GM10248 (cell line): ENCODE measurements around the gene EMC9.
A peak's percentile ranks its signal among the peaks of the same experiment; 100 is the strongest.

Experiments used
- CTCF ChIA-PET: fragments of 300-600 bp; sonication (Branson Sonifier 250); formaldehyde crosslinking; extraction: SDS; loops from one replicate; lab custom pipeline; 2021; ENCODE audit warnings: antibody characterized with exemption; lab: Yijun Ruan, JAX
- POLR2A ChIA-PET: fragments of 350-650 bp; sonication (Branson Sonifier 250); formaldehyde crosslinking; extraction: SDS; loops from one replicate; lab custom pipeline; 2020; ENCODE audit warnings: antibody characterized with exemption; lab: Yijun Ruan, JAX
- DNase-seq: peaks from one replicate; pipeline ENCODE4 v3.0.0; 2012; ENCODE audit errors: extremely low spot score
- TF ChIP-seq, protein P1 (sequence below): IDR thresholded peaks from 2 replicates; pipeline ENCODE4 v1.5.1; 2012; ENCODE audit warnings: mild to moderate bottlenecking, low read depth; ENCODE audit errors: extremely low read depth, missing control alignments, control extremely low read depth

Gene EMC9

DNA sequence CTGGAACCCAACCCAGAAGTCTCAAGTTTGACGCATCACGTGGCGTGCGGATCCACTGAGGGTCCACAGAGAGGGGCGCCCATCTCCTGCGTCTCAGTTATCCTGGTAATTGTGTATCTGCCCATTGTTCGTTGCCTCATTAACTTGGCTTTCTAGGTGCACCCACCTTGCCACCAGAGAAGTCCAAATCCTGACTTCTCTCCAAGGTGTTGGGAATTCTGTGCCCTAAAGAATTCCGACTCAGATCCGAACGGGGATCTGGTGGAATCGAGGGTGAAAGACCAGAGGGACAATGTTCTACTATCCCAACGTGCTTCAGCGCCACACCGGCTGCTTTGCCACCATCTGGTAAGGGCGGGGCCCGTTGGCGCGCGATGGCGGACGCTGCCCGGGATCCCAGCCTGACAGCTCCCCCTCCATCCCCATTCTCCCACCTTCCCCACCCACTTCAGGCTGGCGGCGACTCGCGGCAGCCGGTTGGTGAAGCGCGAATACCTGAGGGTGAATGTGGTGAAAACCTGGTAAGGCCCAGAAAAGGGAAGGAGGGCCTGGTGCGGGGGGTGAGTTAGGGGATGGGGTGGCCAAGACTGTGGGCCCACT lies 31.0 kb upstream of the EMC9 start:
- DNase-seq = no peak
- ChIA-PET CTCF (interaction anchor here (1.1 to 5.4 kb wide), 4 partner anchors 11 to 81 kb away, joined by 3 to 38 read pairs (median 4); partner anchors contain the start of genes IRF9, PSME2 and TINF2), POLR2A (interaction anchor here (1.1 to 1.4 kb wide), 3 partner anchors 11 to 36 kb away, joined by 3 to 4 read pairs (median 3); partner anchors contain the start of genes IRF9 and PSME1)
- TF ChIP-seq, protein P1, sequence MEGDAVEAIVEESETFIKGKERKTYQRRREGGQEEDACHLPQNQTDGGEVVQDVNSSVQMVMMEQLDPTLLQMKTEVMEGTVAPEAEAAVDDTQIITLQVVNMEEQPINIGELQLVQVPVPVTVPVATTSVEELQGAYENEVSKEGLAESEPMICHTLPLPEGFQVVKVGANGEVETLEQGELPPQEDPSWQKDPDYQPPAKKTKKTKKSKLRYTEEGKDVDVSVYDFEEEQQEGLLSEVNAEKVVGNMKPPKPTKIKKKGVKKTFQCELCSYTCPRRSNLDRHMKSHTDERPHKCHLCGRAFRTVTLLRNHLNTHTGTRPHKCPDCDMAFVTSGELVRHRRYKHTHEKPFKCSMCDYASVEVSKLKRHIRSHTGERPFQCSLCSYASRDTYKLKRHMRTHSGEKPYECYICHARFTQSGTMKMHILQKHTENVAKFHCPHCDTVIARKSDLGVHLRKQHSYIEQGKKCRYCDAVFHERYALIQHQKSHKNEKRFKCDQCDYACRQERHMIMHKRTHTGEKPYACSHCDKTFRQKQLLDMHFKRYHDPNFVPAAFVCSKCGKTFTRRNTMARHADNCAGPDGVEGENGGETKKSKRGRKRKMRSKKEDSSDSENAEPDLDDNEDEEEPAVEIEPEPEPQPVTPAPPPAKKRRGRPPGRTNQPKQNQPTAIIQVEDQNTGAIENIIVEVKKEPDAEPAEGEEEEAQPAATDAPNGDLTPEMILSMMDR = no peak

DNA sequence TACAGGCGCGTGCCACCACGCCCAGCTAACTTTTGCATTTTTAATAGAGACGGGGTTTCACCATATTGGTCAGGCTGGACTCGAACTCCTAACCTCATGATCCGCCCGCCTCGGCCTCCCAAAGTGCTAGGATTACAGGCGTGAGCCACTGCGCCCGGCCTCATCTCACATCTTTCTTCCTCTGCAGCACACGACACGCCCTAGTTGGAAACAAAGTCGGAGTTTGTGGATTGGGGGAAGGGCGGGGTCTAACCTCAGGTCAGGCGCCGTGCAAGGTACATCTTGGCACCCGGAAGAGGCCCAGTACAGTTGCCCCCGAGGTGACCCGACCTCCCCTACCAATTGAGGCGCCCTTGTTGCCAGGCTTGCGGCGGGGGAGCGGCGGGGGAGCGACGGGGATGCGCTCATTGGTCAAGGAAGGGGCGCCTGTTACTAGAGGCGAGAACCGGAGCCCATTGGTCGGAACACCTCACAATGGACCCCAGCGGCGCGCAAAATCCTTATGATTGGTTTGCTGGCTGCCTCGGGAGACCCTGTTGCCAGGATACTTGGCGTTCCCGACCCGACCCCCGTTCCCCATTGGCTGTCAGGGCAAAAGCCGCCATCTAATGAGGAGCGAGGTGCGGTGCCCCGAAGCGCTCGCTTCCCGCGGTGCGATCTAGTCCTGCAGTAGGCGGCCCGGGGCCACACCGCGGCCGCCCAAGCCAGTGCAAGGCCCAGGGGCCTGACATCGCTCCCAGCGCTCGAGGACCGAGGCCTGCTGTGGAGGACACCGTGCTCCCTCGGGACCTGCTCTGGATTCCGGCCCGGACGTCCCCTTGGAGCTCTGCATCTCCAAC lies 30.2 kb upstream of the EMC9 start, which contains the start of gene REC8:
Gene REC8 (plus strand): TSS at position 659 of the 839 bp plus-strand sequence. CDS start 473 bp downstream, outside the sequence.
- CTCF ChIA-PET = interaction anchor here (1.2 to 5.4 kb wide), 4 partner anchors 11 to 70 kb away, joined by 3 to 38 read pairs (median 4); partner anchors contain the start of genes IRF9, PSME2 and TINF2
- POLR2A ChIA-PET = interaction anchor here (0.6 to 1.0 kb wide), 6 partner anchors 11 to 1139 kb away, joined by 4 to 11 read pairs (median 6); partner anchors contain the start of gene IRF9
- TF ChIP-seq, protein P1 = no peak
- peak; percentile 91 for DNase-seq

DNA sequence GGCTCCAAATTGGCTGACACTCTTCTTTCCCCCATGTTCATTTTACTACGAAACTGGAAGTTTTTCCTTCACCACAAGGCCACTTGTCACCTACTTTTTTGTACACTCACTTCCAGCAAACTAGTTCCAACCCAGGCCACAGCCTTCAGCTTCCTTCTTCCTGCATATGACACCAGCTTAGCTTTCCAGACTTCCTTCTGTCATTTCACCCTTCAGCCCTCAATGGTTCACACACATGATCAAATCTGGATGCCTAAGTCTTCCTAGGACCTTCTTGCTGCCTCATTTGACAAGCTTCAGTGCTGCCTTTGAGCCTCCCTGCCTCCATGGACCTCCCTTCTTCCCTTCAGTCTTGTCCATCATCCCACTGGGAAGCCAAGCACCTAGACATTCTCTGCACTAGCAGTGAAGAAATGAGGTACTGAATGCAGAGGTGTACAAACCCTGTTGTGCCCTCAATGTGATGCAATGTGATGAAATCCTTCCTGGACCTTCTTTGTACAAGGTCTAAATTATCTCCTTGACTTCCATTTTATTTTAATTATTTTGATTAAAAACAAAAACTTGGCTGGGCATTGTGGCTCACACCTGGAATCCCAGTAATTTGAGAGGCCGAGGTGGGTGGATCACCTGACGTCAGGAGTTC lies 26.2 kb upstream of the EMC9 start:
- ChIA-PET CTCF (no interaction called here), POLR2A (no interaction called here)

DNA sequence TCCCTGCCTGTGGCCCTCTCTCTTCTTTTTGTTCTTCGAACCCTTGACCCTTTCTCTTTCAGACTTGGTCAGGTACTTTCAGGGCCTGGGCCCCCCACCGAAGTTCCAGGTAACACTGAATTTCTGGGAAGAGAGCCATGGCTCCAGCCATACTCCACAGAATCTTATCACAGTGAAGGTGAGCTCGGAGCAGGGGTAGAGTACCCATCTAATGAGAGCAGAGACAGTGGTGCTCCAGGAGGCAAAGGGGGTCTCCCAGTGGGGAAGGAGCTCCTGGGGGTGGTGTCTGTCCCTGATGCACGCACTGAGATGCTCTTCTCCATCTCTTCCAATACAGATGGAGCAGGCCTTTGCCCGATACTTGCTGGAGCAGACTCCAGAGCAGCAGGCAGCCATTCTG lies 24.4 kb upstream of the EMC9 start:
- POLR2A ChIA-PET = interaction anchor here (1.0 to 1.5 kb wide), 2 partner anchors 15 to 21 kb away, joined by 3 to 4 read pairs; no protein-coding TSS in a partner anchor
- TF ChIP-seq, protein P1 = no peak
- CTCF ChIA-PET = interaction anchor here (1.0 to 7.3 kb wide), 3 partner anchors 14 to 142 kb away, joined by 3 to 154 read pairs (median 3); partner anchors contain the start of genes CIDEB, PSME2 and RNF31
- no peak for DNase-seq

More for the DNA sequence above, 26.2 kb upstream of the EMC9 start:
- TF ChIP-seq, protein P1 = no peak
- DNase-seq = no peak

DNA sequence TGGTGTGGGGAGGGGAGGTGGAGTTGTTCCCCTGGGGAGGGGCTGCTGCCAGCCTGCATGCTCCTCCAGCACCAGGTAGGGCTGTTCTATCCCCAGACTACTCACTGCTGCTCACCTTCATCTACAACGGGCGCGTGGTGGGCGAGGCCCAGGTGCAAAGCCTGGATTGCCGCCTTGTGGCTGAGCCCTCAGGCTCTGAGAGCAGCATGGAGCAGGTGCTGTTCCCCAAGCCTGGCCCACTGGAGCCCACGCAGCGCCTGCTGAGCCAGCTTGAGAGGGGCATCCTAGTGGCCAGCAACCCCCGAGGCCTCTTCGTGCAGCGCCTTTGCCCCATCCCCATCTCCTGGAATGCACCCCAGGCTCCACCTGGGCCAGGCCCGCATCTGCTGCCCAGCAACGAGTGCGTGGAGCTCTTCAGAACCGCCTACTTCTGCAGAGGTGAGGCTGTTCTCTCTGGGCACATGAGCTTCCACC lies 23.2 kb upstream of the EMC9 start:
- TF ChIP-seq, protein P1 = no peak
- ChIA-PET CTCF (interaction anchor here (0.8 to 7.3 kb wide), 5 partner anchors 13 to 144 kb away, joined by 3 to 154 read pairs (median 3); partner anchors contain the start of genes CIDEB, DCAF11, NRL and PSME2), POLR2A (interaction anchor here (0.6 to 1.8 kb wide), 6 partner anchors 9 to 23 kb away, joined by 3 to 9 read pairs (median 4); partner anchors contain the start of gene PSME2)
- DNase-seq = no peak
